SW480 (cell line): ENCODE results near the gene ADGRL1.
A peak's percentile ranks its signal among the peaks of the same experiment; 100 is the strongest.
"Not testable (repeated sequence)": the region's sequence is repeated elsewhere in the genome, so short reads cannot be mapped to it uniquely, and the experiment has no call there.

Source experiments
- DNase-seq: peaks from one replicate; pipeline ENCODE4 v3.0.0-alpha.2; 2016; ENCODE audit warnings: low spot score

Gene ADGRL1

DNA sequence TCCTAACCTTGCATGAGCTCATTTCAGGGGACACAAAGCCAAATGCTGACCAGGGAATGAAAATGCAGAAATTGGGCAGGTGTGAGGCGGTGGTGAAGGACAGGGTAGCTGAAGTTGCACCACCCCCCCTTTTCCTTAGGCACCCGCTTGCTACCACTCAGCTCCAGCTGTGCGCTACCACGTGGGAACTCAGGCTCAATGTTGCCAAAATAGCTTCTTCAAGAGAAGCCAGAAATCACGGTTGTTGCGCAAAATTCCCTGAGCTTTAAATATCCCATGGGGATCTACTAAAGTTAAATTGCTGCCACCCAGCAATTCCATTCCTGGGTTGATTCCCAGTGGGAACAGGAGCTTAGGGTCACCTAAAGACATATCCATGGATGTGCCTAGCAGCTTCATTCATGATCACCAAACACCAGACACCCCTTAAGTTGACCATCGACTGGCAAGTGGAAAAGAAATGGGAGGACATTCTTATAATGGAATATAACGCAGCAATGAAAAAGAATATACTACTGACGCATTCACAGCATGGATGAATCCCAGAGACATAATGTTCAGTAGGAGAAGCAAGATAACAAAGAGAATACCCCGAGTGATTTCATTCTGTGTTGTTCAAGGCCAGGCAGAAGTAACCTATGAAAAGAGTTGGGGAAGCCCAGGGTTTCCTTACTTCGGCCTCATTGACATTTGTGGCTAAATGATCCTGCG is 12.8 kb upstream of the ADGRL1 start:
- DNase-seq, result no peak

DNA sequence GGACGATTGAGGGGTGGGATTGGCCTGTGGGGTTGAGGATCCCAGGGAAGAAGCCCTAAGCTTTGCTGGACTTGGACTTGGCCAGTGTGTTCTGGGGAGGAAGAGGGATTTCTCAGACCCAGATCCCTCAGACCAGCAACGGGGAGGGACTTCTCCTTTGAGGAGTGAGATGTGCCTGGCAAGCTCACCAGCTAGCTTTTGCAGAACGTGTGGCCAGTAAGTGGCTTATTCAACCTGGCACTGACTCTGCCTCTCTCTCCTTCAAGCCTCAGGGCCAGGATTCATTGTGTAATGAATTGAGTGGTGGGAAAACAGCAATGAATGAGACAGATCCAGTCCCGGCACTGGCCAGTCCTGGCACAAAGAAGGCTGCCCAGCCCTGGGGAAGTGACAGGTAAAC is 11.9 kb upstream of the ADGRL1 start:
- not testable (repeated sequence) for DNase-seq

DNA sequence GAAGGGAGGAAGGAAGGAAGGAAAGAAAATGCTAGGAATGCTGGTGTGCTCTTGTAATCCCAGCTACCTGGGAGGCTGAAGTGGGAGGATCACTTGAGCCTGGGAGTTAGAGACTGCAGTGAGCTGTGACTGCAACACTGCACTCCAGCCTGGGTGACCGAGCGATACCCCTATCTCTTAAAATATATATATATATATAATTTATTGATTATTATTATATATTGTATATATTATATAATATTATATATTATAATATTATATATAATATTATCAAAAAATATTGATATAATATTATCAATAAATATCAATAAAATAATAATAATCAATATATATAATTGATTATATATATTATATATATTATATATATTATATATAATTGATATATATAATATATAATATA is 8.6 kb upstream of the ADGRL1 start:
- no peak for DNase-seq

DNA sequence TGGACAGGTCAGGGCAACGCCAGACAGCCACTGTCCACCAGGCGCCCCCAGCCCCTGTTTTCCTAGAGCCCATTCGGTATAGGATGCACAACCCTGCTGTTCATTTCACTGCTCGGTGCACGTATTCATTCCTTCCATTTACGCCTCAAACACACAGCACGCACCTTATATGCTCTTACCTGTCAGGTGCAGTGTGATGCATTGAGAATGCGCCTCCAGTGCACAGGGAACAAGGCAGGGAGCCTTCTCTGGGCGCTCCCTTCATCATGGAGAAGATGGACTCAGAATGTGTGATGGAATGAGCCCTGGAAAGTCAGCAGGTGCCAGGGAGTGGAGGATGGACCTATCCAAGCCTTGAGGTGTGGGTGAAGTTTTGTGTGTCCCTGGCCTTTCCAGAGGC is 4.2 kb upstream of the ADGRL1 start:
- DNase-seq, result not testable (repeated sequence)

DNA sequence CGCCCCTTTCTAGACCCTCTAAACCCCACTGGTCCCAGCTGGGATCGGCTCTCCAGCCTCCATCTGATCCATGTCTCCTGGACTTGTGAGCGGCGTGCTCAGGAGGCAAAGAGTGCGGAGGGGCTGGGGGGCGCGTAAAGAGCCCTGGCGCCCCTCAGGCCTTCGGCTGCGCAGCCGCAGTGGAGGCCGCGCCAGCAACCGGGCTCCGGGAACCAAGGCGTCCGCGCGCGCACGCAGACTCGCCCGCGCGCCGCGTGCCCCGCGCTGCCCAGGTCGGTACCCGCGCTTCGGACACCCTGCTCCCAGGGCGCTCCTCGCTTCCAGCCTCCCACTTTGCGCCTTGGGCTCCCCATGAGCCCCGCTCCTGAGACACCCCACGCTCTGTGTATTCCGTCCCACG is 3.4 kb upstream of the ADGRL1 start:
- not testable (repeated sequence) for DNase-seq

DNA sequence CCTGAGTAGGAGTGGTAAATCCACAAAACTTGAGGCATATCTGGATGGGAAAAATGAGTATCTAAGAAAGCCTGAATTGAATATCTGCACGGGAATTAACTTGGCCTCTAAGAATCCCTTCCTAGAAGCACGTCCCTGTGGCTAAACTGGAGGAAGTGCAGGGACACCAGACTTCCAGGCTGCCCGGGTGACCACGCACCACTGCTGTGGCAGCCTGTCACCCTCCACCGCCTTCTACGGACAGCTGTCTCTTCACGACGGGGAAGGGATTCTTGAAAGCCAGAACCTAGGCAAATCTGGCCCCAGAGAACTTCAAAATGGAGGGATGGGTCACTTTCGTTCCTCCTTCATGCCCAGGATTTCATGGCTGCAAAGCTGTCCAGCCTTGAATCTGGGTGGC is 2.5 kb upstream of the ADGRL1 start:
- not testable (repeated sequence) for DNase-seq

DNA sequence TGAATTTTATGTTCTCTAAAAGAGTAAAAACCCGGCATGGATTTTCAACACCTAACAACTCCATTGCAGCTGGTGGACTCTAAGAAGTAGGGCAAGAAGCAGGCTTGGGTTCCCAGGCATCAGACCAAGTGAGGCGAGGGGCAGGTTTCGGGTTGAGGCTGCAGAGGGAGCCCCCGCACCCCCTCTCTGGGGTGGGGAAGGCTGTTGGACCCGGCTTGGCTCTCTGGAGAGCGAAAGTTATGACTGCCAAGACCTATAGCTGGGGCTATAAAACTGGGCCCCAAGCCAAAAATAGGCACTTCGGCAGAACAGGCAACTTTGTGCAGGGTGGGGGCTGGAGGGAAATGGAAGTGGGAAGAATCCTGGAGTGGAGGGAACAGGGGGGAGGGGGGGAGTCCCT is 1.8 kb upstream of the ADGRL1 start:
- DNase-seq, result not testable (repeated sequence)

DNA sequence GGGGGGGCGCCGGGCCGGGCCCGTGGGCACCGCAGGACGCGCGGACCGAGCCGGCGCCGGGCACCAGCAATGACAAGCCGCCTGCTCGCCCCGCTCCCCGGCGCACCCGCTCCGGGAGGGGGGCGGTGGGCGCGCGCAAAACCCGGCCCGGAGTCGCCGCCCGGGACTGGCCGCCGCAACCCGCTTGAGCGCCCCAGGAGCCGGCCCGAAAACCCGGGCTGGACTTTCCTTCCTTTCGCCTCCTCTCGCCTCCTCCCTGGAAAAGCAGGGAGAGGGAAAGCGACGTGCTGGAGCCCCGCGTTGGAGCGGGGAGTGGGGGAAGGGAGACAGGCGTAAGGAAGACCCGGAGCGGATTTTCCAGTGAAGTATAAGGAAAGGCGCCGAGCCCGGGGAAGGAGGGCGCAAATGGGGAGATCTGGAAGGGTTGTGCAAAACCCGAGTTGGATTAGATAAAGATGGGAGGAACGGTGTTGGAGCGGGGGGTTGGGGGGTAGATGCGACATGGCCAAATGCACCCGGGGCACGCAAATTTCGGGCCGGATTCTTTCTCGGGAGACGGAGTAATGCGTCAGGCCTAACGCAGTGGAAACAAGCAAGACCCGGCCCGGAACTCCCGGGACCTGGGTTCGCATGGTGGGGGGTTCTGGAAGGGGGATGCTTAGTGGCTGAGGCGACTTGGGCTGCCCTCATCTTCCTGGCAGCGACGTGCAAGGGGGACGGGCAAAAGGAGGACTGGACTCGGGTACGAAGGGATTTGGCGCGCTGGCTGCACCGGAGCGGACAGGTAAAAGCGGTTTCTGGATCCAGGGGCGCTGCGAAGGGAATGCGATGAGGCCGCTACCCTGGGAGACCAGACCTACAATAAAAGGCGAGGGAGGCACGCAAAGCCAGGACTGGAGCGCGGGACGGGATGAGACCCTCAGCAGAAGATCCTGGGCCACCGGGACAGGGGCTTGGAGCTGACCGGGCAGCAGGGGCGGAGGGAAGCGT is 1.1 kb upstream of the ADGRL1 start:
- DNase-seq, result peak; percentile 93

DNA sequence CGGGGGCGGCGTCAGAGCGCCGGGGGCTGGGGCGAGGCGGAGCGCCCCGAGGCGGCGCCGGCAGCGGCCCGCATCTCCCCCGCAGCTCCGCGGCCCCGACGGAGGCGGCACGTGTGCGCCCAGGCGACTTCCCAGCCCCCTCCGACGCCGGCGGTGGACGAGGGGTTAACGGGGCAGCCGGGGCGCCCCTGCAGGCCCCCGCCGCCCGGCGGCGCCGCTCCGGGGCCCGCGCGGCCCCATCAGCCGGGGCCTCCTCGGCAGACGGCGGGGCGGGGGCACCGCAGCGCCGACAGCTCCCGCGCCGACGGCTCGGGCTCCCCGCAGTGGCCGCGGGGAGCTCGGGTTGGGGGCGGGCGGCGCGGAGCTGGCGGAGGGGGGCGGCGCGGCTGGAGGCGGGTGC is 339 bp upstream of the ADGRL1 start:
- not testable (repeated sequence) for DNase-seq

DNA sequence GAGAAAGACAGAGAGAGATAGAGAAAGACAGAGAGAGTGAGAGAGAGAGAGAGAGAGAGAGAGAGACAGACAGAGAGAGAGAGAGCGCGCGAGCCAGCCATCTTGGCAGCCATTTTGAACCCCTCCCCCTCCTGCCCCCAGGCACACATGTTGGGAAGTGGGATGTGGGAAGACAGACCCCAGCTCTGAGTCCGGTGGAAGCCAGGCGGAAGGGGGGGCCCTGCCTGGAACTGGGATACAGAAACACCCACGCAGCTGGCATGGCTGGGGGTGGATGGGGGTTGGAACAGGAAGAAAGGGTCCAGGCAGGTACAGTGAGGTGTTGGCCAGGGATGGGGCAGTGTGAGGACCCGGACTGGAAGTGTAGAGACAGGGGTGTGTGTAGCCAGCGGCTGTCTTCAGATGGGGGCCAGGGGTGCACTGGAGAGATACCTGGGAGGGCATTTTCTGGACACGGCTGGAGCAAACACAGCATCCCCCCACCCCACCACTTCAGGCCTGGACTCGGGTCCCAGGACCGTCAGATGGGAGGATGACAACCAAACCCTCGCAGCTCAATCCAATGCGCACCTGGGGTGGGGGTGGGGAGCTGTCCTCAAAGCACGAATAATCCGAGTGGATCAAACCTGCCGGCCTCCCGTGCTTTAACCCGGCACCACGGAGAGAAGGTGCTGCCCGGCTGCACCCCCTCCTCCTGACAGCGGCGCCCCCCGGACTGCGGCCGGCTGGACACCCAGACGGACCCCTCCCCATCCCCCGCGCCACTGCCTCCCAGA is 1.1 kb downstream of the ADGRL1 start:
- not testable (repeated sequence) for DNase-seq

DNA sequence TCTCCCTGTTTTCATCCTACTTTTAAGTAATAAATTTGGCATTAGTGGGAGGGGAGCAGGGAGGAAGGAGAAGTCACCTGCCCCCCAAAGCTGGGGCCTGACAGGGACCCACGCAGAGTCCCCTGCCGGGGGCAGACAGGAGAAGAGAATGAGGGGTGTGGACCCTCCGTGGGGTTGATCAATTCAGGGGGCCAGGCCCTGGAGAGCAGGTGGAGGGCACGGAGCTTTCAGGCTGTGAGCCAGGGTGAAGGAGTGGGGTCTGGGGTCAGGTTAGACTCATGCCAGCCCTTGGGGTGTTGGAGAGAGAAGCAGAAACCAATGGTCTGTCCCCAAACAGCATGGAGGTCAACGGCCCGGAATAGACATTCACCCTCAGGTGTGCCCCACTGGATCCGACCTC is 1.8 kb downstream of the ADGRL1 start:
- not testable (repeated sequence) for DNase-seq

DNA sequence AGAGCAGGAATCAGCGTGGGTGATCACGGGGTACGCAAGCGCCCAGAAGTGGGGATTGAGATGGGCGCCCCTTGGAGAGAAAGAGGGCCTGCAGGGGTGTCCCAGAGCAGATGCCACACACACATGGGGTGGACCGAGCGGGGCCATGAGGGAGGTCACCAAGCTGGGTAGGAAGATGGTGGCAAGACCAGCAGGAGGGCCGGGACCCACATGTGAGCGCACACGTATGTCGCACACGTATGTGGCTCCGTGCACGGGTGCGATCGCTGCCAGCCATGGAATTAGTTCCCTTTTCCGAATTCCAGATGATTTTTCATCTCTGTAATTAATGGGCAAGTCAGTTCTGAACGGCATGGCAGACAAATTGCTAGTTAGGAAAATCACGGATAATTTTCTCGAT is 2.2 kb downstream of the ADGRL1 start:
- DNase-seq, result not testable (repeated sequence)

DNA sequence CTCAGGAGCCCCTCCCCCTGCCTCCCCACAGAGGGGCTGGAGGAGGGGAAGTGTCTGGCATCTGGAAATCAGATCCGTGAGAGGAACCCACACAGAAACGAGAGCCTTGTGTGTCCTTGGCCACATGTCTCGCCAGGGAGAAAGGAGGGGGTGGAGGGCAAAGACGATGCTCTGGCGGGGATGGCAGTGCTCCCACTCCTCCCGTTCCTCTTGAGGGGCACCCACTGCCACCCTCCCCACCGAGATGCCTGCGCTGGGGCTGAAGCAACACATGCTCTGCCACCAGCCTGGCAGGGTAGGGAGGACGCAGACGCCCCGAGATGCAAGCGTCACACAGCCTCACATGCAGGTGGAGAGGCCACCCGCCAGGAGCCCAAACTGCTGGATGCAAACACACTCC is 2.8 kb downstream of the ADGRL1 start:
- DNase-seq, result no peak

DNA sequence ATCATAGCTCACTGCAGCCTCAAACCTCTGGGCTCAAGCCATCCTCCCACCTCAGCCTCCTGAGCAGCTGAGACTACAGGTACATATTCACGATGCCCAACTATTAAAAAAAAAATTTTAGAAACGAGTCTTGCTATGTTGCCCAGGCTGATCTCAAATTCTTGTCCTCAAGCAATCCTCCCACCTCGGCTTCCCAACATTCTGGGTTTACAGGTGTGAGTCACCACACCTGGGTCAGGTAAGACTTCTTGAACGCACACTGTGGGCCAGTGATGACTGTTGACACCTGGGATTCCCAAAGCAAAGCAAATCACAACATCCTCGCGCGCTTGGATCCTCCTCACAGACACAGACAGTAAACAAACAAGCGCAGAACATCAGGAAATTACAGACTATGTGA is 4.5 kb downstream of the ADGRL1 start:
- DNase-seq, result not testable (repeated sequence)

DNA sequence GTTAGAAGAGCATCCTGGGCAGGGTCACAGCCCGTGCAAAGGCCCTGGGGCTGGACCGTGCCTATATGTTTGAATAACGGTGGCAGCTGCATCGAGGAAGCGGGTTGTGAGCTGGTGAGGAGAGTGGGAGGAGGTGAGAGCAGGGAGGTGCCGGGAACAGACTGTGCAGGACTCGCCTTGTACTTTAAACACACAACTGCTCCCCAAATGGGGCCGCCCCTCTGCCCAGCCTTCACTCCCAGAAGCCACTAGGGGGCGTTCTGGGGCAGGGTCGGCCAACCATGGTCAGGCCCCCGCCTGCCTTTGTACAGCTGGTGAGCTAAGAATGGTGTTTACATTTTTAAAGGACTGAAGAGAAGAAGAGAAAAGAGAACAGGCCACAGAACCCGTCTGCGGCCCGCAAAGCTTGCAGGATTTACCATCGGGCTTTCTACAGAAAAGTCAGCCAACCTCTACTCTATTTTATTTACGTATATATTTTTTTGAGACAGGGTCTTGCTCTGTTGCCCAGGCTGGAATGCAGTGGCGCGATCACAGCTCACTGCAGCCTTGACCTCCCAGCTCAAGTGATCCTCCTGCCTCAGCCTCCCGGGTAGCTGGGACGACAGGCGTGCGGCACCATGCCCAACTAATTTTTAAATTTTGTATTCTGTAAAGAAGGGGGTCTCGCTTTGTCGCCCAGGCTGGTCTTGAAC is 5.7 kb downstream of the ADGRL1 start:
- DNase-seq, result peak; percentile 15

DNA sequence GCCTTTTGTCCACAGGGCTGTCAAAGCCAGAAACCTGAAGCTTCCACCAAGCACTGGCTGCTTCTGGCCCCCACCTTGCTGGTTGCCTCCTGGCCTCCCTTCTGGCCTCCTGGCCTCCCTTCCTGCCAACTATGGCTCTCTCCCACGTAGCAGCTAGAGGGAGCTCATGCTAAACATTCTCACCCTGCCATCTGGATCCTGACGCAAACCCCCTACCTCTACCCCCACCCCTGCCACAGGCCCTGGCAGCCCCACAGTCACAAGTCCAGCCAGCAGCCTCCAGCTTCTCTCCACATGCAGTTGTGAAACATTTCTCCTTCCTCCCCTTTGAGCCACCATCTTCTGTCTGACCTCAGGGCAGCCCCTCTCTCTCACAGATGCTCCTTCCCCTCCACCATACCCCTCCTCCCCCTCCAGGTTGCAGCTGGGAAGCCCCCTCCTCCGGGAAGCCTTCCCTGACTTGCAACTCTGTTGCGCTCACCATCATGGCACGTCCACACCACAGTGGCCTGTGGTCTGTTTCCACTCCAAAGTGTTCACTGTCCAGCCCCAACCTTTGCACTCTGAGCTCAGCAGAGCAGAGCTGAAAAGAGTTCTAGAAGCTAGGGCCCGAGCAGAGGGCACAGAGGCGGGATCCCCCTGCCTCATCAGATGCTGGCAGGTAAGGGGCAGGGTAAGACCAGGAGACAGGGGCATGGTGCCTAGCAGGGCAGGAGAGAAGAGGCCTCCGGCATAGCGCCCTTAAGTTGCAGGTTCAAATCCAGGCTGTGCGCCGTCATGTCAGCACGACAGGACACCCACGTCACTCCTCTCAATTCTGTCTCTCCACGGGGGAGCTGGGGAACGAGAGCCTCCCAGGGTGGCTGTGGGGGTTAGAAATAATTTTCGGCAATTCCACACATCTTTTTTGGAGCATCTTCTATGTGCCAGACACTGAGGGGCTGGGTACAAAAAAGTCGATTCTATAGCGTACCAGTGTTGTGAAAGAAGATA is 7.3 kb downstream of the ADGRL1 start:
- no peak for DNase-seq

DNA sequence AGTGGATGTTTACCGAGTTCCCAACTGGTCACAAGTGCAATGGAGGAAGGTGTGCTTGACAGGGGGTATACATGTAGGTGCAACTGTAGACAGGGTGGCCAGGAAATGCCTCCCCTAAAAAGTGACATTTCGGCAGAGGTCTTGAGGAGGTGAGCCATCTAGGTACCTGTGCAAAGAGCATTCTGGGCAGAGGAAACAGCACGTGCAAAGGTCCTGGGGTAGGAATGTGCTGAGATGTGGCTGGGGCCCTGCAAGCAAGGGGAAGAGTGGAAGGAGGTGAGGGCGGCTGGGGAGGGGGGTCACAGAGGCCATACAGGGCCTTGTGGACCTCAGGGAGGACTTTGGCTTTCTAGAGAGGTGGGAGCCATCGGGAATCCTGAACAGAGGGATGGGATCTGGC is 8.1 kb downstream of the ADGRL1 start:
- DNase-seq, result no peak

DNA sequence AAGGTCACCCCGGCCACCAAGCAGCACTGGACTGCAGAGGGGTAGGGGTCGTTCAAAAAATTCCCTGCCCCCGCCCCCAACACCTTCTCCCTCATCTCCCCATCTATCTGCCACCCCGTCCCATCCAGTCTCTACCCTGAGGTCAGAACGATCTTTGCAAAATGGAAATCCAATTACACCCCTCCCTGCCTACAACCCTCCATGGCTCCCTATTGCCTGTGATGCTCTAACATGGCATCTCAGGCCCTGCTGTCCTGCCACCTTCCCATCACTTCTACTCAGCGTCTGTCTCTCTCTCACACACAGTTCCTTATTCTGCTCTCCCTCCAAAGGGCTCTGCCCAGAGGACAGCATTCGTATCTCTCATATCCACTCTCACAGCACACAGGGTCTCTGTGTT is 8.7 kb downstream of the ADGRL1 start:
- not testable (repeated sequence) for DNase-seq

DNA sequence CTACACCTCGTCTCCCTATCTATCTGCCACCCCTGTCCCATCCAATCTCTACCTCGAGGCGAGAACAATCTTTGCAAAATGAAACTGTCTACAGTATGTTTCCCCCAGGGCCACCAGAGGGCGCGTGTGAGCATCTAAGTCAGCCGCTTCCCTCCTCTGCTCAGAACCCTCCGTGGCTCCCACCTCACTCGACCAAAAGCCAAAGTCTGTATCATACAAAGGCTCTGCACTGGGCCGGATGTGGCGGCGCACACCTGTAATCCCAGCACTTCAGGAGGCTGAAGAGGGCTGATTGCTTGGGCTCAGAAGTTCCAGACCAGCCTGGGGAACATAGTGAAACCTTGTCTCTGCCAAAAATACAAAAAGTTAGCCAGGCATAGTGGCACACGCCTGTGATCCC is 9.9 kb downstream of the ADGRL1 start:
- DNase-seq, result peak; percentile 23

DNA sequence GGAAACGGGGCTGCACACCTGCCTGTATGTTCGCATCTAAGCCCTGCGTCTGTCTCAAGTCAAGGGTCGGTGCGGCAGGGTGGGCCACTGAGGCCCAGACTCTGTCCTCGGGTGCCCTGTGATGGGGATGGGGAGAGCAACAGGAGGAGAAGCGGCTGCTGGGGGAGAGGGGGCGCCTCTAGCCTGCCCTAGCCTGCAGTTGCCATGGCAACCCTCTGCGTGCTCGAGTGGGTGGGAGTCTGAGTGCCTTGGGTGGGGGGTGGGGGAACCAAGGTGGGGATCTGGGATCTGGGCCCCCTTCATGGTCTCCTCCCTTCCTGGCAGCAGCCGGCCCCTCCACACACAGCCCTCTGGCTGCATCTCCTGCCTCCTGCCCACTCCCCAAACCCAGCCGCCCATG is 10.8 kb downstream of the ADGRL1 start:
- DNase-seq, result not testable (repeated sequence)
